ENCODE data around the gene RNF169. TPM values are rescaled to one million over a fixed set of nuclear protein-coding genes. Genes with fewer than 3 reads are reported as not detected.

RNF169 gene
- total and polyA plus RNA-seq, 9 of the 15 experiments (the other 6 are each of a cell fraction or from before 2014, with no cell fraction given), result 0.68 to 18.1 (median 10.1) TPM

GRCh38 chr11:74840486-74840885, 91.8 kb downstream of the RNF169 start:
- Histone ChIP-seq H2AFZ (ENCODE audit: low read depth, low read length) (no peak overlapping the region), H3K9me3 (replicated peaks; ENCODE audit: control insufficient read depth, insufficient read depth, low read depth, low read length) (no peaks in the 10 kb centered on the region), H3K4me1 (replicated peaks in 1 of 2; ENCODE audit: control insufficient read depth in 2 of 2, insufficient read depth in 2 of 2, low read length in 2 of 2) (peaks cover 0 to 3% of the 10 kb centered on the region in 2 experiments; a peak in 2 of 5 replicates), H3K36me3 (ENCODE audit: control insufficient read depth, insufficient read depth, low read length) (peaks cover 90% of the 10 kb centered on the region; the same call in 2 of the 3 replicates), H3K27ac (ENCODE audit: extremely low read depth, low read depth, low read length) (peak overlapping the region; percentile 36; the same call in 2 of the 3 replicates), H4K20me1 (replicated peaks; ENCODE audit: control insufficient read depth, insufficient read depth, low read length) (no peaks in the 10 kb centered on the region), H3K79me2 (ENCODE audit: control insufficient read depth, insufficient read depth, low read length) (no peaks in the 10 kb centered on the region), H3K27me3 (ENCODE audit: control insufficient read depth in 2 of 2, insufficient read depth in 2 of 2, low read length in 2 of 2) (no peaks in the 10 kb centered on the region), H3K9ac (ENCODE audit: insufficient read depth in 1 of 2, low read depth in 2 of 2, low read length in 2 of 2) (no peak overlapping the region), H3K4me2 (ENCODE audit: insufficient read depth, low read length) (no peak overlapping the region), H3K4me3 (no peak overlapping the region), H3K9me1 (ENCODE audit: control insufficient read depth, insufficient read depth, low read length) (no peaks in the 10 kb centered on the region)
- FAIRE-seq (no peak), DNase-seq (ENCODE audit: extremely low read depth in 1 of 4, low spot score in 3 of 4) (no peak), ATAC-seq (no peak)
- intact Hi-C loops (cut with micrococcal nuclease), result no loop called here
- WGBS (ENCODE audit: insufficient coverage, low coverage, missing lambda C conversion rate), result 67% methylated on average over 1 of the region's 2 CpGs
- no TSS peak for BruUV-seq (replicated peaks)
- in situ Hi-C loops (cut with MboI), result no loop called here
- ChIA-PET POLR2A (interaction anchor here (0.7 to 1.3 kb wide), 4 partner anchors 12 to 546 kb away, joined by 3 to 5 read pairs (median 4); no protein-coding TSS in a partner anchor), CTCF (ENCODE audit: low intra/inter-chr PET ratio) (no interaction called here)
- no peak for TF ChIP-seq TAF7 (tag; IDR thresholded peaks at IDR 0.05)
- TF ChIP-seq, protein P1, sequence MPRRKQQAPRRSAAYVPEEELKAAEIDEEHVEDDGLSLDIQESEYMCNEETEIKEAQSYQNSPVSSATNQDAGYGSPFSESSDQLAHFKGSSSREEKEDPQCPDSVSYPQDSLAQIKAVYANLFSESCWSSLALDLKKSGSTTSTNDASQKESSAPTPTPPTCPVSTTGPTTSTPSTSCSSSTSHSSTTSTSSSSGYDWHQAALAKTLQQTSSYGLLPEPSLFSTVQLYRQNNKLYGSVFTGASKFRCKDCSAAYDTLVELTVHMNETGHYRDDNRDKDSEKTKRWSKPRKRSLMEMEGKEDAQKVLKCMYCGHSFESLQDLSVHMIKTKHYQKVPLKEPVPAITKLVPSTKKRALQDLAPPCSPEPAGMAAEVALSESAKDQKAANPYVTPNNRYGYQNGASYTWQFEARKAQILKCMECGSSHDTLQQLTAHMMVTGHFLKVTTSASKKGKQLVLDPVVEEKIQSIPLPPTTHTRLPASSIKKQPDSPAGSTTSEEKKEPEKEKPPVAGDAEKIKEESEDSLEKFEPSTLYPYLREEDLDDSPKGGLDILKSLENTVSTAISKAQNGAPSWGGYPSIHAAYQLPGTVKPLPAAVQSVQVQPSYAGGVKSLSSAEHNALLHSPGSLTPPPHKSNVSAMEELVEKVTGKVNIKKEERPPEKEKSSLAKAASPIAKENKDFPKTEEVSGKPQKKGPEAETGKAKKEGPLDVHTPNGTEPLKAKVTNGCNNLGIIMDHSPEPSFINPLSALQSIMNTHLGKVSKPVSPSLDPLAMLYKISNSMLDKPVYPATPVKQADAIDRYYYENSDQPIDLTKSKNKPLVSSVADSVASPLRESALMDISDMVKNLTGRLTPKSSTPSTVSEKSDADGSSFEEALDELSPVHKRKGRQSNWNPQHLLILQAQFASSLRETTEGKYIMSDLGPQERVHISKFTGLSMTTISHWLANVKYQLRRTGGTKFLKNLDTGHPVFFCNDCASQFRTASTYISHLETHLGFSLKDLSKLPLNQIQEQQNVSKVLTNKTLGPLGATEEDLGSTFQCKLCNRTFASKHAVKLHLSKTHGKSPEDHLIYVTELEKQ (CRISPR knock-in tag; IDR thresholded peaks at IDR 0.05), result no peak
- TF ChIP-seq, protein P2, sequence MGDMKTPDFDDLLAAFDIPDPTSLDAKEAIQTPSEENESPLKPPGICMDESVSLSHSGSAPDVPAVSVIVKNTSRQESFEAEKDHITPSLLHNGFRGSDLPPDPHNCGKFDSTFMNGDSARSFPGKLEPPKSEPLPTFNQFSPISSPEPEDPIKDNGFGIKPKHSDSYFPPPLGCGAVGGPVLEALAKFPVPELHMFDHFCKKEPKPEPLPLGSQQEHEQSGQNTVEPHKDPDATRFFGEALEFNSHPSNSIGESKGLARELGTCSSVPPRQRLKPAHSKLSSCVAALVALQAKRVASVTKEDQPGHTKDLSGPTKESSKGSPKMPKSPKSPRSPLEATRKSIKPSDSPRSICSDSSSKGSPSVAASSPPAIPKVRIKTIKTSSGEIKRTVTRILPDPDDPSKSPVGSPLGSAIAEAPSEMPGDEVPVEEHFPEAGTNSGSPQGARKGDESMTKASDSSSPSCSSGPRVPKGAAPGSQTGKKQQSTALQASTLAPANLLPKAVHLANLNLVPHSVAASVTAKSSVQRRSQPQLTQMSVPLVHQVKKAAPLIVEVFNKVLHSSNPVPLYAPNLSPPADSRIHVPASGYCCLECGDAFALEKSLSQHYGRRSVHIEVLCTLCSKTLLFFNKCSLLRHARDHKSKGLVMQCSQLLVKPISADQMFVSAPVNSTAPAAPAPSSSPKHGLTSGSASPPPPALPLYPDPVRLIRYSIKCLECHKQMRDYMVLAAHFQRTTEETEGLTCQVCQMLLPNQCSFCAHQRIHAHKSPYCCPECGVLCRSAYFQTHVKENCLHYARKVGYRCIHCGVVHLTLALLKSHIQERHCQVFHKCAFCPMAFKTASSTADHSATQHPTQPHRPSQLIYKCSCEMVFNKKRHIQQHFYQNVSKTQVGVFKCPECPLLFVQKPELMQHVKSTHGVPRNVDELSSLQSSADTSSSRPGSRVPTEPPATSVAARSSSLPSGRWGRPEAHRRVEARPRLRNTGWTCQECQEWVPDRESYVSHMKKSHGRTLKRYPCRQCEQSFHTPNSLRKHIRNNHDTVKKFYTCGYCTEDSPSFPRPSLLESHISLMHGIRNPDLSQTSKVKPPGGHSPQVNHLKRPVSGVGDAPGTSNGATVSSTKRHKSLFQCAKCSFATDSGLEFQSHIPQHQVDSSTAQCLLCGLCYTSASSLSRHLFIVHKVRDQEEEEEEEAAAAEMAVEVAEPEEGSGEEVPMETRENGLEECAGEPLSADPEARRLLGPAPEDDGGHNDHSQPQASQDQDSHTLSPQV (IDR thresholded peaks at IDR 0.05), result no peak

All from K562 (cell line).